Kidney capillary endothelial cell (primary cell): ENCODE measurements around the gene SLA2.
"Not testable (repeated sequence)": the region's sequence is repeated elsewhere in the genome, so short reads cannot be mapped to it uniquely, and the experiment has no call there.

ENCODE experiments used
- DNase-seq: peaks from one replicate; pipeline ENCODE4 v3.0.0-alpha.2; 2018; ENCODE audit warnings: low spot score

SLA2 gene, protein sequence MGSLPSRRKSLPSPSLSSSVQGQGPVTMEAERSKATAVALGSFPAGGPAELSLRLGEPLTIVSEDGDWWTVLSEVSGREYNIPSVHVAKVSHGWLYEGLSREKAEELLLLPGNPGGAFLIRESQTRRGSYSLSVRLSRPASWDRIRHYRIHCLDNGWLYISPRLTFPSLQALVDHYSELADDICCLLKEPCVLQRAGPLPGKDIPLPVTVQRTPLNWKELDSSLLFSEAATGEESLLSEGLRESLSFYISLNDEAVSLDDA

DNA sequence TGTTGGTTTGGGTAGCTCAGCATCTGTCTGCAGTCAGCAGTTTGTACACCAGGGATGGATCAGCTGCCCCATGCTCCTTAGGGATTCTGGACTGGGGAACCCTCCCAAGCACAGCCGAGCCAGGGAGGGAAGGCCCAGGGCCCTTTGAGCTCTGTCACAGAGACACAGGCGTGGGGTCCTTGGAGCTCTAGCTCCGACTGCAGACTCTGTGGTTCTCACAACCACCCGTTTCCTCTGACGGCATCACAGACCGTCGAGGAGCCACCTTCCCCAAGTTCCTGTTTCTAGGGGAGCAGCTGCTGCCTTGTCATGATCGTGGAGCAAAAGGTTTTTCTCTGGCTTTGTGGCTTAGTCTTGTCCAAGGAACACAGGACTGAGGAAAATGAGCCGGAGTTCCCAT, at the start of gene SLA2:
TSS of gene SLA2 (minus strand) at position 199 of the 400 bp plus-strand sequence. CDS start 4,861 bp downstream, outside the sequence.
- DNase-seq = no peak

DNA sequence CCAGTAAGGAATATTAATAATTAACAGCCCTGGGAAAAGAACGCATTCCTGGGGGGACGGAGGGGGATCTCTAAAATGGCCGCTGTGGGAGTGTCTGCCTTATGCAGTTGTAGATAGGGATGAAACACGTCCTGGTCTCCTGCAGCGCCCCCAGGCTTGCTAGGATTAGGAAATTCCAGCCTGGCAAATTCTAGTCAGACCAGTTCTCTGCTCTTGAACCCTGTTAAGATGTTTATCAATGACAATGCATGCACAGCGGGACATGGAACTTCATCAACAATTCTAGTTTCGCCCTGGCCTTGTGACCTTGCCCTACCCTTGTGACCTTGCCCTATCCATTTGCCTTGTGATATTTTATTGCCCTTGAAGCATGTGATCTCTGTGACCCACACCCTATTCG, 49.5 kb upstream of the SLA2 start:
- not testable (repeated sequence) for DNase-seq

DNA sequence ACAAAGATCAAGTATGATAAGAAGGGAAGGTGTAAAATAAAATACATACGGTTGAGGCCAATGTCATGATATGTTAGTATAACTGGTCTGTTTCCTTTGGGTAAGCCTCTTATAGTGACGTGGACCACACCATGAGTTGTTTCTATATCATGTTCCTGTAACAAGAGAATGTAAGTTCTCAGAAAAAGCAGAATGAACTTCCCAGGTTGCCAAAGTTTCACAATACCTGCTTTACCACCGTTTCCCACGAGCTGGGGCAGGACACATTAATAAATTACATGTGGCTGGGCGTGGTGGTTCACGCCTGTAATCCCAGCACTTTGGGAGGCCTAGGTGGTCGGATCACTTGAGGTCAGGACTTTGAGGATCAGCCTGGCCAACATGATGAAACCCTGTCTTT, 42.6 kb upstream of the SLA2 start:
- DNase-seq = no peak

DNA sequence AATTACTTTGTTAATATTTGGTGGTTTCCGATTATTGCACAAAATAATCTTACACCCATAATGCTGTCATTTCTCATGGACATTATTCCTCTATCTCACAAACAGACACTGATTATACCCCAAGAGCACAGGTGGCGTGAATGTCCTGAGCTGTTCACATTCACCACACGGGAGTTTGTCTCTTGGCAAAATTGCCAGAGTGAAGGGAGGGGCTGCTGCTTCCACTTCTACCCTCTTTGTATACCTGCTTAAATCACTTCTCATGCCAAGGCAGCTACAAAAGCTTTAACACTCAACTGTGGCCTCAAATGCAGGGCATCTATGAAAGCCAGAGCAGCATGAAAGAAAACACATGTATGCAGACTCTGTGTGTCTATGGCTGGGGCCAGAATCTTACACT, 41.9 kb upstream of the SLA2 start:
- DNase-seq = no peak

DNA sequence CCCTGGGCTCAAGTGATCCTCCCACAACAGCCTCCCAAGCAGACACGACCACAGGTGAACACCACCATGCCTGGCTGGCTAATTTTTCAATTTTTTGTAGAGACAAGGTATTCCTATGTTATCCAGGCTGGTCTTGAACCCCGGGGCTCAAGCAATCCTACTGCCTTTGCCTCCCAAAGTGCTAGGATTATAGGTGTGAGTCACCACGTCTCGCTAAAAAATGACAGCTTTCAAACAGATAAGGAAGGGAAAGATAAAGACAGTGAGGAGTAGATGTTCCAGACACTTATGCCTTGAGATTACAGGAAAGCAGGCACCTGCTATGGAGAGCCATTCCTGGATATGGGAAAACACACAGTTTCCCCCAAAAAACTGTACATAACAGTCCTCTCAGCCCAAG, 40.9 kb upstream of the SLA2 start:
- no peak for DNase-seq

DNA sequence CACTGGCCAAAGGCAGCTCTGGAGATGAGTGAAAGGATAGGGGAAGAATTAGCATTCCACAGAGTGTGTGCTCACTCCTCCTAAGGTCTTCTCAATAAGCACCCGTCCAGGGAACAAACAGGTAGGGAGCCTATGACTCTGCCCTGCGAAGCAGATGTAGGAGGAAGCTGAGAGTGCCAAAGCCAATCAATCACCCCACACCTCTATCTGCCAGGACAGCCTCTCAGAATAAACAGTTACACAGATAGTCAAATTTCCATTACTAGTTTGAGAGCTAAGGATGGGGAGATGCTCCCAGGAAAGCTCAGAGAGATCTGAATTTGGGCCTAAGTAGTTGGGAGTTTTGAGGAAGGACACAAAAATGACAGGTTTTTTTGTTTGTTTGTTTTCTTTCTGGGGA, 40.5 kb upstream of the SLA2 start:
- DNase-seq = no peak

DNA sequence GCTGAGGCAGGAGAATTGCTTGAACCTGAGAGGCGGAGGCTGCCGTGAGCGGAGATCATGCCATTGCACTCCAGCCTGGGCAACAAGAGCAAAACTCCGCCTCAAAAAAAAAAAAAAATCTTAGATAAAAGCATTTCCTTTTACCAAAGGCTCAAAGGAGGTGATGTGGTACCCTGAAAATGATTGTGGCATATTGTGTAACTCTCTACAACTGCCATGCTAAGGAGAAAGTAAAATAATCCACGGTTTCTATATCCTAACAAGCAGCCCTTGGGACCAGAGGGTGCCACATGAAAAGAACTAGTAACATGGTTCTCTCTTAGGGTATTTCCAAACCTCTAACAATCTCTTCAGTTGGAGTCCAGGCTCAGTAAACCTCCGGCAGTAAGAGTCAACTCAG, 38.8 kb upstream of the SLA2 start:
- no peak for DNase-seq

DNA sequence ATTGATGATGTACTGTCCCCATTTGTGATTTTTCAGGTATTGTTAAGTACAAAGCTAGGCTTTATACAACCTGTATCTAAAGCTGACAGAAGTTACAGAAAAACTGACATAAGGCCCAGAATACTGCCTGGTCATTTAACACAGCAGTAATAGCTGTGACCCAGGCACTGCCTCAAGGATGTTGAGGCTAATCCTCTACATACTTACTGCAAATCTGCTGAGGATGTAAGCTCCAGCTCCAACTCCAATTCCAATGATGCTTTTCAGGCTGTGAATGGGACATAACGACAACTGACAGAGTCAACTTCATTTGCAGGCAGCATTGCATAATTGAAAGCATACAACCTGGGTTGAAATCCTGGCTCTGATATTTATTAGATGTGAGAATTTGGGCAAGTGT, 36.3 kb upstream of the SLA2 start:
- DNase-seq = no peak

DNA sequence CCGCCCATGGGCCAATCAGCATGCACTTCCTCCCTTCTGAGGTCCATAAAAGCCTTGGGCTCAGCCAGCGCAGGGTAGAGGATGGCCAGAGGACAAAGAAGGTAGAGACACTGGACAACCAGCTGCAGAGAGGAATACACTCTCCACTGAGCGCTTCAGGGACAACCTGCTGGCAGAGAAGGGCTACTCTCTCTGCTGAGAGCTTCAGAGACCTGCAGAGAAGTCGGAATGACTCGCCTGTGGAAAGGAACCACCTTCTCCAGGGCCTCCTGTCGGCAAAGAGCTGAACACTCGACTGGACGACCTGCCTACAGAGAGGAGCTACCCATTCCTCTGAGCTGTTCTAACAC, 31.4 kb upstream of the SLA2 start:
- no peak for DNase-seq

DNA sequence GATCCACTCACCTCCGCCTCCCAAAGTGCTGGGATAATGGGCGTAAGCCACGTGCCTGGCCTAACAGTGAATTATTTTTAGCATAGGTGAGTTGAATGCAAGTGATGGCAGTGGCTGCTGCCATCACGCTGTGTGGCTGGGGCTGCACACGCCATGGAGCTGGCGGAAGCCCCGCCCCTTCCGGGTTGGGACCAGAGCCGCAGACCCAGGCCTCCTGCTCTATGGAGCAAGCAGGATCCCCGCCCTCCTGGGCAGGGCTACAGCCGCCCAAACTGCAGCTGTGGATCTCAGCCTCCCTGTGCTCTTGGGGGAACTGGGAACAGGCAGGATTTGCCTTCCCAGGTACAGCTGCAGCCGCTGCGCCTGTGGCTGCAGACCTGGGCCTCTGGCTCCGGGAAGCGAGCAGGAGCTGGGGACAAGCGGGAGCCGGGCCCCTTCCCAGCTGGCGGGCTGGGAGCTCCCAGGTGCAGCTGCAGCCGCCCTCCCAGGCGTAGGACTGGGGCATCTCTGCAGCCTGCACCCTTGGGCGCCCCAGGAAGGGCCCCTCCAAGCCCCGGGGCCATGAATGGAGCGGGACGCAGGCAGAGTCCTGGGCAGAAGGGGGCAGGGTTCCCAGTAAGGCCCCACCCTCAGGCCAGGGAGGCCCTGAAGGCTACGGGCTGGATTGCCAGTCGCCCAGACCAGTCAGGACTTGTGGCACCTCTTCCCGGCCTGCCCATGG, 30.9 kb upstream of the SLA2 start:
- DNase-seq = no peak

DNA sequence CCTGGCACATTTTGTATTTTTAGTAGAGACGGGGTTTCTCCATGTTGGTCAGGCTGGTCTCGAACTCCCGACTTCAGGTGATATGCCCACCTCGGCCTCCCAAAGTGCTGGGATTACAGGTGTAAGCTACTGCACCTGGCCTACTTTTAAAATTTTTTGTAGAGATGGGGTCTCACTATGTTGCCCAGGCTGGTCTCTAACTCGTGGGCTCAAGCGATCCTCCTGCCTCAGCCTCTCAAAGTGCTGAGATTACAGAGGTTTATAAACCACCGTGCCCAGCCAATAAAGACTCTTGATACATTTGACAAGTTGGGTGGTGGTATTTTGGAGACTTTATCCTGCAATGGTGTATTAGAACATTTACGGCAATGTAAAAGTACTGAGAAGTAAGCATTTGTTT, 29.5 kb upstream of the SLA2 start:
- not testable (repeated sequence) for DNase-seq

DNA sequence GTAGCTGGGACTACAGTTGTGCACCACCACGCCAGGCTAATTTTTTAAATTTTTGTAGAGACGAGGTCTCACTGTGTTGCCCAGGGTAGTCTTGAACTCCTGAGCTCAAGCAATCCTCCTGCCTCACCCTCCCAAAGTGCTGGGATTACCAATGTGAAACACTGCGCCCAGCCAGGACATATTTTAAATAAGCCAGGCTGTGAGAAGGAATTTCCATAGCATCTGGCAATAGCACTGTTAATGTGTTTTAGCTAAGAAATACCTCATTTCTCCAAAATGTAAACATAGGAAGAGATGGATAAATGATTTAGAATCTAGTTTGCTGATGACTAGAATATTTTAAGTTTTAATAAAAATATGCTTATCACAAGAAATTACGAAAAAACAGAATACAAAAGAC, 27.0 kb upstream of the SLA2 start:
- DNase-seq = no peak

DNA sequence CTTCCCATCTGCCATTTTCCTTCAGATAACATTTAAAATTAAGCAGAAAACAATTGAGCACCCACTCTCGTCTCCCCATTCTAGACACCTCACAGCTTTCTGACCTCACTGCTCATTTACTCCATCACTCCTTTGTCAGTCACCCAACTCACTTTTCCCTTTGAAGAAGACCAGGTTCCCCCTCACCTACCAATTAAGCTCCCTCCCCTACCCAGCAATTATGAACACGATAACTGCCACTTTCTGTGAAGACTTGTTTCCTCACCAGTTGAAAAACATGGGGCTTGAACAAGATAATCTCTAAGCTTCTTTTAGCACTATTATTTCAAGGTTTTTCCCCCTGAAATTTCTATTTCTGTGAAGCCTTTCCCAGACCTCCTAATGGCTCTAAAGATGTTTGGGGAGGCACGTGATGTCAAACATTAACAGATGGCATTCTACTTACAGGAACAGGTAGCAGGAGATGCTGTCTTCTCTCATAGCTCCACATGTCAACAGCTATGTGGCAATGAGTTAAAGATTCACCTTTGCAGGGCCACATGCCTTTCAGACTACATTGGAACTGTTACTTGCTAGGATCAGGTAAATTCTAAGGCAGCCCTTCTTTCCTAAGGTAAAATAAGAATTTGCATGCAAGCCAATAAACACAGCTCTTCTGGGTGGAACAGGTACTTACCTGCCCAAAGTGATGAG, 24.8 kb upstream of the SLA2 start:
- no peak for DNase-seq

DNA sequence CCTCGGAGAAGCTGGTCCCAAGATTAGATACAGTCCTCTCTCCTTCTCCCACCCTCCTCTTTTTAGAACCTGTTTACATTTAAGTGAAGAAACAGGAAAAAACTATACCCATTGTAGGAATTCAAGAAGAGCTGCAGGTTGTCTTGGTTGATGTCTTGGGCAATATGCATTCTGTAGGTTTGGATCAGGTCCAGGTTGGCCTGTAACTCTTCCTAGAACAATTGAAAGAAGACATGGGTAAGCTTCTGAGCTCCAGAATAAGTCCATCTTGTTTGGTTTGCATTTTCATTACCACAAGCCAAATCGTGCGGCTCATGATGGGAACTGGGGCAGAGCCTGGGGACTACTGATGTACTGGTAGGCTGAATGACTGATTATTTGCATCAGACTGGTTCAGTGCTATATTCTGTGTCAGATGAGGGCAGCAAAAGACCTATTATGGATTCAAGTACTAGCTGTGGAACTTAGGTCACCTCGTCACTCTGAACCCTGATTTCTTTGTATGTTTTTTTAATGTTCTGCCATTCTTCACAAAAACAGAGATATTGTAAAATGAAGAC, 20.3 kb upstream of the SLA2 start:
- no peak for DNase-seq

DNA sequence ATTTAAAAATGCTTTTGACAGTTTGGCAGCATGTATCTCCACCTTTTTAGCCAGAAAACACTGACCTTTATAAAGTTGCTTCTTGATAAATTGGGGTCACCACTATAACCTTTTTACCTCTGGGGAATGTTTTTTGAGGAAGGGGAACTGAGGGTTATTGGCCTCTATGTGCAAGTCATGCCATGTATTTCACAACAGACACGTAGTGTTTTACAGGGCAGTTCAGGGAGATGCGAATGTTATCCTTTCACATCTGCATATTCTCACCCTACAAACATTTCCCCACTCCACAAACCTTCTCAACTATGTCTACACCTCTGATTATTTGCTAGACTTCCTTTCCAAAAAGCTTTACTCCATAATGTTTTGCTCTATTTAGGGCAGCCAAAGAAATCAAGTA, 17.0 kb upstream of the SLA2 start:
- no peak for DNase-seq

DNA sequence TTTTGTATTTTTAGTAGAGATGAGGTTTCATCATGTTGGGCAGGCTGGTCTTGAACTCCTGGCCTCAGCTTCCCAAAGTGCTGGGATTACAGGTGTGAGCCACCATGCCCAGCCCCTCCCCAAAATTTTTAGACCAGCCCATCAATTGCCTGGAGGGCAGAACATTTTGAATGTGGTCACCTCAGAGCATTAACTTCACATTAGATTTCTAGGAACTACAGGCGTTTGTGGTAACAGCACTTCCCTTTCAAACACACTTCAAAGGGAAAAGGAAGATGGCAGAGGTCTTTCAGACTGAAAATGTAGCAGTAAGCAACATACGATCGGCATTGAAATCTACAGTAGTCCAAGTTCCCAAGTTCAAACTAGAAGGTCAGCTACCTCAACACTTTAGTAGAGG, 12.3 kb upstream of the SLA2 start:
- DNase-seq = no peak

DNA sequence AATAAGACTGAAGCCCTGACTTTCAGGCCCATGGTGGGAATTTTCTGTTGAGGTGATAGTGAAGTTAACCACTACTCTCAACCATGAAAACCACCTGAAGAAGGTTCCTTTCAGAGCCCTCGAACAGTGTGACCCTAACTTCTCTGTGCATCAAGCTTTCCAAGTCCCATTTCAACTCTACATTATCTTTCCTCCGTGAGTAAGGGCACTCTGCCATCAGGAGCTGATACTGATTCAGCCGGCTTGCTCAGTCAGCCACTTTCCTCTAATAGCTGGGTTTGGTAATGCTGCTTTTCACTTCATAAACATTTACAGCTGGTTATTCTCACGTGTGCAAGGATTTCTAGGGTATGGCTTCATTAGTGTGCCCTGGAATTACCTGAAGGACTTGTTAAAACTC, 10.7 kb upstream of the SLA2 start:
- DNase-seq = no peak

DNA sequence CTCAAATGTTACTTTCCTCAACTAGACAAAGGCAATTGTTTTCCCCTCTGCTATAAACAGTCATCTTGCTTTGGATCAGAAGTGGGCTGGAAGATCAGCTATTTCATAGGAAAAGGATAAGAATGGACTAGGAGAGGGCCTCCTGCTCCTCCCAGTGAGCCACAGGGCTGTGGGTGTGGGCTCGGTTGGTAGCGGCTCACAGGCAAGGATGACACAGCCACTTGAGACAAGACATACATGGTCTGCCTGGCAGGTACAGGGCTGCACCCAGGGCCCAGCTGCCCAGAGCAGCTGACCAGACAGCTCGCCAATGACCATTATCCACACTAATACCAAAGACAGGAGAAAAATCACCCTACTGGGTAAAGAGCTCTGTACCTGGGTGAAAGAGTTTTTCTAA, 9.0 kb upstream of the SLA2 start:
- no peak for DNase-seq

DNA sequence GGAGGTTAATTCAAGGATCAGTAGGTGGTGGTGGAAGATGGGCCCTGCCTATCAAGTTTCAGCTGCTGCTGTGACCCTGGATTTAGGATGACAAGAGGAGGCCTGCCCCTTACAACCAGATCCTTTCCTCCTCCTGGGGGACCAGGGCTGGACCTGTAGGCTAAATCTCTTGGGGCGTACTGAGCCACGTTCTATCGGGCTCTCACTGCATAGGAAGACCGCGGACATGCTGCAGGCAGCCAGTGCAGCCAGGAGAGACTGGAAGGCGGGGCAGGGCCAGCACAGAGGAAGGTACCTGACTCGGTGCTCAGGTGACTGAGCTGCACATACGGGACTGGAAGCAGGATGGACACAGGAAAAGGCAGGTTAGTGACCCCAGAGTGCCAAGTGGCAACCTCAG, 8.5 kb upstream of the SLA2 start:
- DNase-seq = no peak

DNA sequence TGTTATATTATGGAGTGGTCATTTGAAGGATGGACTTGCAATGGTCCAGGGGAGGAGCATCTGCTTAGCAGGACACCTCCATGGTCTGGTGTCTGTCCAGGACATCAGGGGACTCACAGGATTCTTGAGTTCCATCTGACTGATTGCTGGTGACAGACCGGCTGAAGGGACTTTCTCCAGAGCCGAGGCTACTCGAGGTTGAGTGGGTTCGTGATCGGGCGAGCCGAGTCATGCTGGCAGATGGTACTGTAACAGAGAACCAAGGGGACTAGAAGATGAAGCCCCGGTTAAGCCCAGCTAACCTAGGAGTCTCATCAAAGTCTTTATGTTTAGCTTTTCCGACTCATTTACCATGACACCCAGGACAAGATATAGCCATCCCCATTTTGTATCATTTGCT, 7.5 kb upstream of the SLA2 start:
- no peak for DNase-seq

DNA sequence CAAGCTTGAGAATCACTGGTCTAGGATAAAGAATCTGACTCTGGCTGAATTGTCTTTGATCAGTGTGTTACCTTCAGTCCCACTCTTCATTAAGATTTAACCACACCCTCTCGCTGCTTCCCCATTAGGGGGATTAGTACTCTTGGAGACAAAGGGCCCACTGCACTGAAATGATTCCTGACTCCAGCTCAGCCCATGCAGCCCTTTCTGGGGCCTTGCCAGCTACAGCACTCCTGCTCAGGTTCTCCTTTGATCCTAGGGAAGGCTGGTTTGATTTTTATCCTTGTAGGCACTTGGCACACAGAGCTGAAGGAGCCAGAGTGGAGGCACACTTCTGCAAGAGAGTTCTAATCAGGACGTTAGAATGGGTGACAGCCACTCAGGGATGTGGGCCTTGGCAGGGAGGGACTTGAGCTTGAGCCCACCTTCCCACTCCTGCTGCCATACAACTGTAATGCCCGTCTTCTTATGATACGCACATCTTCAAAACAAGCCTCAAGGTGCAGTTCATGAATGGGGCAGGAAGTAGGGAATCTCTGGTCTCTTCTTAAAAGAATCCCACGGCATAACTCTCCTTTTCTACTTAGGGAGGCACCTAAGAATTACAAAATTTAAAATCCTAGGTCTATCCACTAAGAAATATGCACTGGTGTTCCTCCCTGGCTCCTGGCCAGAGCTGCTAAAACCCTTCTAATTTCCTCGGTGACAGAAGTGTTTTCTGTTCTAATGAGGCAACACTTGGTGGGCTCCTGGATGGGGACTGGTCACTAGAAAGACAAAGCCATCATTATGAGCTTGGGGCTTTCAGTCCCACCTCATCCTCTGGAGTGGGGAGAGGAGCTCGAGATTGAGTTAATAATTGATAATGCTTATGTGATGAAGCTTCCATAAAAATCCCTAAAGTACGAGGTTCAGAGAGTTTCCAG, 1.5 kb upstream of the SLA2 start:
- no peak for DNase-seq

DNA sequence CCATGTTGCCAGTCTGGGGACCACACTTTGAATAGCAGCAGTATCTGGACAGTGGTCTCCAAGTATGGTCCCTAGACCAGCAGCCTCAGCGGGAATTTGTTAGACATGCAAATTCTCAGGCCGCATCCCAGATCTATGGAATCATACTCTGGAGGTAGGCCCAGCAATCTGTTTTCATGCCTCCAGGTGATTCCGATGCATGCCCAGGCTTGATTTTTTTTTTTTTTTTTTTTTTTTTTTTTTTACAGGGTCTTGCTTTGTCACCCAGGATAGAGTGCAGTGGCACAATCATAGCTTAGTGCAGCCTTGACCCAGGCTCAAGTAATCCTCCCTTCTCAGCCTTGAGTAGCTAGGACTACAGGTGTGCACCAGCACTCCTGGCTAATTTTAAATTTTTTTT, 682 bp upstream of the SLA2 start:
- no peak for DNase-seq
